Stomach (tissue), 9 donors: ENCODE data around the gene TRABD2B. TPM values are rescaled to one million over a fixed set of nuclear protein-coding genes. Genes with fewer than 3 reads are reported as not detected.
A peak's percentile ranks its signal among the peaks of the same experiment; 100 is the strongest.
"Not testable (repeated sequence)": the region's sequence is repeated elsewhere in the genome, so short reads cannot be mapped to it uniquely, and the experiment has no call there.

ENCODE experiments used
- DNase-seq, 2 donors: peaks; one replicate each; pipeline versions ENCODE4 v3.0.0 to v3.0.0-alpha.2; 2013 to 2019
- H3K27ac ChIP-seq, 5 donors: fragments of 200-600 bp in 4 of 5; sonication (generic) in 4 of 5; one replicate each; pipeline ENCODE4 v1.5.1; 2013 to 2019; ENCODE audit warnings: mild to moderate bottlenecking in 1 of 5, moderate library complexity in 1 of 5
- H3K27me3 ChIP-seq, 3 donors: fragments of 200-600 bp; sonication (generic); one replicate each; pipeline ENCODE4 v1.5.1; 2017 to 2019; ENCODE audit warnings: mixed run types in 1 of 3
- H3K36me3 ChIP-seq, 4 donors: fragments of 200-600 bp; sonication (generic); 1 replicate in 3 of 4; 2 replicates in 1 of 4; pipeline ENCODE4 v1.5.1; 2016 to 2019
- H3K4me1 ChIP-seq, 4 donors: fragments of 200-600 bp; sonication (generic); one replicate each; pipeline ENCODE4 v1.5.1; 2016 to 2019
- H3K4me3 ChIP-seq, 4 donors: fragments of 200-600 bp; sonication (generic) in 3 of 4; one replicate each; pipeline ENCODE4 v1.5.1; 2016 to 2019; ENCODE audit warnings: mild to moderate bottlenecking in 1 of 4
- H3K9me3 ChIP-seq, 4 donors: fragments of 200-600 bp; sonication (generic); one replicate each; pipeline ENCODE4 v1.5.1; 2016 to 2019
- EP300 ChIP-seq: sonication (generic); formaldehyde crosslinking; IDR thresholded peaks from one replicate; pipeline ENCODE4 v1.6.1; 2017; ENCODE audit warnings: antibody characterized with exemption
- POLR2A ChIP-seq, 4 donors: fragments of 450-650 bp; IDR thresholded peaks; one replicate each; pipeline ENCODE4 v1.6.1; 2016; ENCODE audit warnings: antibody characterized with exemption in 4 of 4, control low read depth in 2 of 4, mild to moderate bottlenecking in 1 of 4, moderate library complexity in 1 of 4
- POLR2AphosphoS5 ChIP-seq, 3 donors: sonication (generic); formaldehyde crosslinking; IDR thresholded peaks; one replicate each; pipeline ENCODE4 v1.6.1; 2016; ENCODE audit warnings: antibody characterized with exemption in 3 of 3
- WGBS, 5 donors: extraction: QIAGEN DNeasy Blood & Tissue Kit in 3 of 5; methylation state at CpG; one replicate each; pipeline versions ENCODE4 v1.1.5 to v1.1.7; 2013 to 2018; 5-methylcytosine and 5-hydroxymethylcytosine counted together
- intact Hi-C: fragments of 100-400 bp; cut with DNase I; formaldehyde crosslinking; loops from one replicate; pipeline ENCODE4 v1.15.1; 2023; ENCODE audit warnings: low total_unique reads
- polyA plus RNA-seq, 3 donors: library from polyadenylated mRNA; stranded (reverse); fragments of 200-250 nt; gene quantifications; one replicate each; pipeline ENCODE4 v1.2.3, GENCODE V29; 2013
- total RNA-seq, 5 donors: library from RNA; depleted of rRNA; stranded (reverse); fragments of >200 nt; gene quantifications; one replicate each; pipeline versions ENCODE4 v1.1.0 to v1.2.3, GENCODE V29; 2014 to 2016
- TF ChIP-seq, protein P1 (sequence below), 7 experiments: fragments of 450-650 bp in 4 of 7; fragments of 200-600 bp in 3 of 7; sonication (generic) in 3 of 7; IDR thresholded peaks; one replicate each; pipeline ENCODE4 v1.5.1; 2016 to 2019; ENCODE audit warnings: antibody characterized with exemption in 7 of 7, control low read depth in 2 of 7, mild to moderate bottlenecking in 1 of 7
- donor health status: healthy with polysubstance abuse.
- donor health status: Bipolar disorder and iron deficiency.
- donor health status: healthy.

Gene TRABD2B
- total and polyA plus RNA-seq, 8 donors, result 0.31 to 2.0 (median 0.93) TPM; not detected in 1

DNA sequence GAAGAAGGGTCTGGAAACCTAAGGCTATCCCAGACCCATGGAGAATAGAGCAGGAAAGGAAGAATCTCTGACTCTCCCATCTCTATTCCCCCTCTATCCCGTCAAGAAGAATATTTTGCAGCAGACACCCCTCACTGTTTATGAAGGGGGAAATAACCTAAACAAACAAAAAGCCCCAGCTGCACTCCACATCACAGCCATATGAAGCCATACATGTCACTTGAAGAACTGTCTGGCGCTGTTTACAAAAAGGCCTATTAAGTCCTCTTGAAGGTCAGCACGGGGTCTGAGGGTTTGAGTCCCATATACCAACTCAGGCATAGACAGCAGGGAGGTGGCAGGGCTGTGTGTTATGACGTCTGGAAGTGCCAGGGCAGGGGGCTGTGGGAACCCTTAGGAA lies 31.4 kb downstream of the TRABD2B start:
- no peak for DNase-seq
- TF ChIP-seq POLR2AphosphoS5 (IDR thresholded peaks at IDR 0.05) (no peak), POLR2A (IDR thresholded peaks at IDR 0.05) (no peak), EP300 (no peak)
- TF ChIP-seq, protein P1, sequence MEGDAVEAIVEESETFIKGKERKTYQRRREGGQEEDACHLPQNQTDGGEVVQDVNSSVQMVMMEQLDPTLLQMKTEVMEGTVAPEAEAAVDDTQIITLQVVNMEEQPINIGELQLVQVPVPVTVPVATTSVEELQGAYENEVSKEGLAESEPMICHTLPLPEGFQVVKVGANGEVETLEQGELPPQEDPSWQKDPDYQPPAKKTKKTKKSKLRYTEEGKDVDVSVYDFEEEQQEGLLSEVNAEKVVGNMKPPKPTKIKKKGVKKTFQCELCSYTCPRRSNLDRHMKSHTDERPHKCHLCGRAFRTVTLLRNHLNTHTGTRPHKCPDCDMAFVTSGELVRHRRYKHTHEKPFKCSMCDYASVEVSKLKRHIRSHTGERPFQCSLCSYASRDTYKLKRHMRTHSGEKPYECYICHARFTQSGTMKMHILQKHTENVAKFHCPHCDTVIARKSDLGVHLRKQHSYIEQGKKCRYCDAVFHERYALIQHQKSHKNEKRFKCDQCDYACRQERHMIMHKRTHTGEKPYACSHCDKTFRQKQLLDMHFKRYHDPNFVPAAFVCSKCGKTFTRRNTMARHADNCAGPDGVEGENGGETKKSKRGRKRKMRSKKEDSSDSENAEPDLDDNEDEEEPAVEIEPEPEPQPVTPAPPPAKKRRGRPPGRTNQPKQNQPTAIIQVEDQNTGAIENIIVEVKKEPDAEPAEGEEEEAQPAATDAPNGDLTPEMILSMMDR (IDR thresholded peaks at IDR 0.05), result no peak
- H3K36me3 ChIP-seq, result no peaks in the 10 kb centered on the region
- 73 to 87% (median 82%) methylated on average over 4 of the region's 4 CpGs for WGBS, 5 donors
- intact Hi-C loops, result no loop called here
- H3K27me3 ChIP-seq, result no peaks in the 10 kb centered on the region
- no peaks in the 10 kb centered on the region for H3K9me3 ChIP-seq
- peaks cover 9 to 19% (median 15%) of the 10 kb centered on the region in 4 donors for H3K4me1 ChIP-seq
- no peak overlapping the region for H3K4me3 ChIP-seq
- no peak overlapping the region for H3K27ac ChIP-seq

DNA sequence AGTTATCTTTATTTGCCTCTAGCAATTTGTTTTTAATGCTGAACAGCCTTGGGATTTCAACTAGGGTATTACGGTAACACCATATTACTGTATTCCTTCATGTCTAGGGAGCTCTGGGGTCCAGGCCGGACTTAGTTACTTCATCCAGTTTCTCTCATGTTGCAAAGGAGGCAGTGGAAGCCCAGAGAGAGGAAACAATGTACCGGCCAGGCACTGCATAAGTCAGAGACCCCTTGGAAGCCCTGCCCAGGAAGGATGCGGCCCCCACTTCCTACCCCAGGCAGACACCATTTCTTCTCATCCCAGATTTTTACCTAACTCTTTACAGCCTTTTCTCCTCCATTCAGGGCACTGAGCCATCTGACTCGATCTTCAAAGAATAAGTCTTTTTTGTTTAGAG lies 32.5 kb downstream of the TRABD2B start:
- intact Hi-C loops, result no loop called here
- no peaks in the 10 kb centered on the region for H3K27me3 ChIP-seq
- H3K36me3 ChIP-seq, result no peaks in the 10 kb centered on the region
- no peaks in the 10 kb centered on the region for H3K9me3 ChIP-seq
- no peak for DNase-seq
- no peak overlapping the region for H3K27ac ChIP-seq
- no peak for TF ChIP-seq POLR2AphosphoS5 (IDR thresholded peaks at IDR 0.05)
- TF ChIP-seq, protein P1 (IDR thresholded peaks at IDR 0.05), result no peak
- TF ChIP-seq POLR2A (IDR thresholded peaks at IDR 0.05), result no peak
- TF ChIP-seq EP300, result no peak
- H3K4me1 ChIP-seq, result peaks cover 8 to 19% (median 13%) of the 10 kb centered on the region in 4 donors
- 78 to 87% (median 84%) methylated on average over 5 of the region's 5 CpGs for WGBS, 5 donors
- H3K4me3 ChIP-seq, result no peak overlapping the region

DNA sequence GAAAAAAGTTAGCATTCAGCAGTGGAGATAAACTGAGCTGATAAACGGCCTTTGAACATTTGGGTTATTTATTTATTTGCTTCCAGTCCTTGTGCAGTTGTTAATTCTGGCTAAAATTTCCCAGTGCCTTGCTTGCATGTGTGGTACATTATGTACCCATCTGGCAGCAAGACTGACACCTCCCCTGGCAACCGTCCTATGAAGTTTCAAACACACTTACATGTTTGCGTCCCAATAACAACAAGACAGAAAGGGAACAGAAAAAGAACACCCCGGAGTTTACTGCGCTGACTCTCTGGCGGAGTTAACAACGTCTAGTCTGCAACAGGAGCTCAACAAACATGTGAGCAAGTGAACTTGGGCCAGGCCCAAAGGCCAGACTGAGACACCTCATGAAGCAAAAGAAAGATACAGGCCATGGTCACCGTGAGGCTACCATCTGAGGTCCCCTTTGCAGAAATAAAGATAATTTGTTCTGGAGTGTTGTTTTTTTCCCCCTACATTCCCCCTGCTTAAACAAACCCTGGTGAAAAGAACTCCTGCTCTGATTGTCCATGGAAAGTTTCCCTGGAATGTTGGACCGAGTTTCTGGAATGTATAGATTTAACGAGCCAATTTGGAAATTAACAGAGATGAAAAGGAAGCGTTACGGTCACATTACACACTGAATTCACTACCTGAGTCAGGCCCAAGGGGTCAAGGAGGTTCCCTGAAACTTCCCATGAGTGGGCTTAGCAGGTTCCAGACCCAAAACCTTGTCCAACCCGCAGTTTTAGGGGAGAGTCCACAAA lies 33.4 kb downstream of the TRABD2B start:
- TF ChIP-seq POLR2AphosphoS5 (IDR thresholded peaks at IDR 0.05), result peak in 2 of 3 donors; percentile 32 to 60
- TF ChIP-seq, protein P1 (IDR thresholded peaks at IDR 0.05), result no peak
- peak; percentile 18 for TF ChIP-seq EP300
- Histone ChIP-seq H3K36me3 (no peaks in the 10 kb centered on the region), H3K9me3 (no peaks in the 10 kb centered on the region), H3K27me3 (no peaks in the 10 kb centered on the region), H3K4me3 (no peak overlapping the region), H3K4me1 (peaks cover 8 to 19% (median 13%) of the 10 kb centered on the region in 4 donors), H3K27ac (peak overlapping the region in 1 of 5 donors; percentile 52)
- intact Hi-C loops, result no loop called here
- peak in 1 of 2 donors; percentile 39 for DNase-seq
- WGBS, 5 donors, result 24 to 50% (median 45%) methylated on average over 13 of the region's 13 CpGs

DNA sequence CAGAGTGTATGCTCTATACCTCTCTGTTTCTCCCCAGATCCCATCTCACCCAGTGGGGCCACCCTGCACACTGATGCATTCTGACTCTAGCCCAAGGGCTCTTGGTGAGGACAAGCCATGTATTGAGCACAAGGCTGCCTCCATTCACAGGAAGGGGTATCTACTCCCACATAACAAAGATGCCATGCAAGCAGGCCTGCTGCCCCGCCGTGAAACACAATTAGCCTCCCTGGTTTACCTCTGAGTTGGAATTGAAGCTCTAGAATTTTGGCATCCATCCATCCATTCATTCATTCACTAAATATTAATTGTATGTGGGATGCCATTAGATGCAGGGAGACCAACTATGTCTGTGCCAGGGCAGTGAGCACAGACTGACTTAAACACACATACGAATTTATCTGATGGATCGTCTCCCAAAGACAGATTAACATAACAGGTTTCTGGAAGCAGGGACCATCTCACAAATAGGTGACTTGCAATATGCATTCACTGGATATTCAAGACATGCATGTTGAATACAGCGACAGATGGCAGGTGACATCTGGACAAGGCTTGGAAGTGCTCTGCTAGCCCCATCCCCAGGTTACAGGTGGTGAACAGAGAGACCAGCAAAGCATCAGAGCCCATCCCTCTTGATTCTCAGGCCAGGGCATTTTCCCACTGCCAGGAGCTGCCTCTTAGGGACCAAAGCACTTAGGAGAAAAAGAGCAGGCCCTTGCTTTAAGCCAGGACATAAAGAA lies 34.3 kb downstream of the TRABD2B start:
- Histone ChIP-seq H3K4me1 (peaks cover 8 to 19% (median 13%) of the 10 kb centered on the region in 4 donors), H3K4me3 (no peak overlapping the region), H3K9me3 (no peaks in the 10 kb centered on the region), H3K27me3 (no peaks in the 10 kb centered on the region), H3K36me3 (no peaks in the 10 kb centered on the region), H3K27ac (peak overlapping the region in 1 of 5 donors; percentile 52)
- no peak for DNase-seq
- TF ChIP-seq, protein P1 (IDR thresholded peaks at IDR 0.05), result no peak
- no peak for TF ChIP-seq POLR2AphosphoS5 (IDR thresholded peaks at IDR 0.05)
- no peak for TF ChIP-seq POLR2A (IDR thresholded peaks at IDR 0.05)
- no peak for TF ChIP-seq EP300
- WGBS, 5 donors, result 76 to 90% (median 81%) methylated on average over 5 of the region's 5 CpGs
- intact Hi-C loops, result no loop called here

DNA sequence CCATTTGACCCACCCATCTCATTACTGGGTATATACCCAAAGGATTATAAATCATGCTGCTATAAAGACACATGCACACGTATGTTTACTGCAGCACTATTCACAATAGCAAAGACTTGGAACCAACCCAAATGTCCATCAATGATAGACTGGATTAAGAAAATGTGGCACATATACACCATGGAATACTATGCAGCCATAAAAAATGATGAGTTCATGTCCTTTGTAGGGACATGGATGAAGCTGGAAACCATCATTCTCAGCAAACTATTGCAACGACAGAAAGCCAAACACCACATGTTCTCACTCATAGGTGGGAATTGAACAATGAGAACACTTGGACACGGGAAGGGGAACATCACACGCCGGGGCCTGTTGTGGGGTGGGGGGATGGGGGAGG lies 35.4 kb downstream of the TRABD2B start:
- H3K9me3 ChIP-seq, intact Hi-C loops, DNase-seq, H3K36me3 ChIP-seq, H3K27ac ChIP-seq, H3K27me3 ChIP-seq, H3K4me3 ChIP-seq: not testable (repeated sequence)
- peaks cover 8 to 19% (median 13%) of the 10 kb centered on the region in 4 donors for H3K4me1 ChIP-seq
- WGBS, 5 donors, result 92 to 99% (median 96%) methylated on average over 4 to 5 of the region's 5 CpGs

DNA sequence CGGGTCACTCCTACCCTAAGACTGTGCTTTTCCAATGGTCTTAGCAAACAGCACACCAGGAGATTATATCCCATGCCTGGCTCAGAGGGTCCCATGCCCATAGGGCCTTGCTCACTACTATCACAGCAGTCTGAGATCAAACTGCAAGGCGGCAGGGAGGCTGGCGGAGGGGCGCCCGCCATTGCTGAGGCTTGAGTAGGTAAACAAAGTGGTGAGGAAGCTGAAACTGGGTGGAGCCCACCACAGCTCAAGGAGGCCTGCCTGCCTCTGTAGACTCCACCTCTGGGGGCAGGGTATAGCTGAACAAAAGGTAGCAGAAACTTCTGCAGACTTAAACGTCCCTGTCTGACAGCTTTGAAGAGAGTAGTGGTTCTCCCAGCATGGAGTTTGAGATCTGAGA lies 40.7 kb downstream of the TRABD2B start:
- H3K9me3 ChIP-seq, H3K27me3 ChIP-seq, intact Hi-C loops, H3K4me1 ChIP-seq, H3K4me3 ChIP-seq, H3K36me3 ChIP-seq, H3K27ac ChIP-seq, DNase-seq: not testable (repeated sequence)
- WGBS, 5 donors, result 93 to 98% (median 96%) methylated on average over 5 to 6 of the region's 6 CpGs
